ENCODE data around the gene FBXW5.
A peak's percentile ranks its signal among the peaks of the same experiment; 100 is the strongest.

Gene FBXW5

GRCh38 chr9:136944519-136945332, at the start of gene FBXW5, which contains the start of gene C8G:
Gene FBXW5 (minus strand): TSS chr9:136944738. CDS start chr9:136944083, 655 bp downstream.
Gene C8G (plus strand): TSS chr9:136945243. CDS start chr9:136945321, 78 bp downstream.
- peak; percentile 85 to 95 (median 92) for DNase-seq (ENCODE audit: low read depth in 3 of 3, low spot score in 1 of 3)

GRCh38 chr9:136992819-136993369, 48.4 kb upstream of the FBXW5 start:
- DNase-seq (ENCODE audit: low read depth in 3 of 3, low spot score in 1 of 3): no peak

- DNase-seq (ENCODE audit: low read depth in 3 of 3, low spot score in 1 of 3): peak; percentile 80 to 95 (median 87)
Measured at GRCh38 chr9:136991993-136992818, 47.7 kb upstream of the FBXW5 start, which contains the start of gene PAXX. Gene PAXX (plus strand): TSS chr9:136992422. CDS start chr9:136992444, 22 bp downstream.

- DNase-seq (ENCODE audit: low read depth in 3 of 3, low spot score in 1 of 3): no peak
Measured at GRCh38 chr9:136990242-136990911, 45.8 kb upstream of the FBXW5 start.

GRCh38 chr9:136988872-136989271, 44.3 kb upstream of the FBXW5 start:
- no peak for DNase-seq (ENCODE audit: low read depth in 3 of 3, low spot score in 1 of 3)

- no peak for DNase-seq (ENCODE audit: low read depth in 3 of 3, low spot score in 1 of 3)
Measured at GRCh38 chr9:136985853-136986252, 41.3 kb upstream of the FBXW5 start.

- DNase-seq (ENCODE audit: low read depth in 3 of 3, low spot score in 1 of 3): no peak
Measured at GRCh38 chr9:136985027-136985602, 40.6 kb upstream of the FBXW5 start.

GRCh38 chr9:136984464-136985026, 40.0 kb upstream of the FBXW5 start:
- DNase-seq (ENCODE audit: low read depth in 3 of 3, low spot score in 1 of 3): no peak

- no peak for DNase-seq (ENCODE audit: low read depth in 3 of 3, low spot score in 1 of 3)
Measured at GRCh38 chr9:136983656-136984314, 39.2 kb upstream of the FBXW5 start.

- DNase-seq (ENCODE audit: low read depth in 3 of 3, low spot score in 1 of 3): no peak
Measured at GRCh38 chr9:136983167-136983566, 38.6 kb upstream of the FBXW5 start.

GRCh38 chr9:136982232-136983051, 37.9 kb upstream of the FBXW5 start, which contains the start of gene LCNL1:
Gene LCNL1 (plus strand): TSS chr9:136982993. CDS start chr9:136983587, 594 bp downstream.
- DNase-seq (ENCODE audit: low read depth in 3 of 3, low spot score in 1 of 3): no peak

- no peak for DNase-seq (ENCODE audit: low read depth in 3 of 3, low spot score in 1 of 3)
Measured at GRCh38 chr9:136981588-136982231, 37.2 kb upstream of the FBXW5 start.

GRCh38 chr9:136980669-136981478, 36.3 kb upstream of the FBXW5 start:
- DNase-seq (ENCODE audit: low read depth in 3 of 3, low spot score in 1 of 3): no peak

GRCh38 chr9:136979769-136980587, 35.4 kb upstream of the FBXW5 start:
- DNase-seq (ENCODE audit: low read depth in 3 of 3, low spot score in 1 of 3): no peak

GRCh38 chr9:136978865-136979544, 34.5 kb upstream of the FBXW5 start:
- no peak for DNase-seq (ENCODE audit: low read depth in 3 of 3, low spot score in 1 of 3)

Measured in stimulated activated CD4-positive, alpha-beta T cell treated with anti-CD3 and anti-CD28 coated beads, TNF-alpha, amount 100 ng/mL, for 1 hour (primary cell).